ENCODE measurements around the gene ZNF248.

DNA sequence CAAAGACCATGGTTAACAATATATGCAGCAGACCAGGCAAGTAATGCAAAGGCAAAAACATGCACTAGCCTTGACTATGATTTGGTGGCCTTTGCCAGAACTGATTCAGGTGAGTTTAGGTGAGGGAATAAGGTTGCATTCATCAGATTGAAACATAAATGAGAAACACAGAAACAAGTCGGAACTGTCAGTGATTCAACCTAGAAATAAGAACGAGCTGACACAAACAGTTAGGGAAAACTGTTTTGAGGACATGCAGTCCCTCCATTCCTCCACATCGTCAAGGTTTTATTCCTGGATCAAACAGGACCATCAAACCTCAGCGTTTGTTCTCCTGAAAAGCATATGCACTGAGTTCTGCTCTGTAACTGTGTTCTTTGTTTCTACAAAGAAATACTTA is 1.8 kb downstream of the ZNF248 start:
- no peak for TF ChIP-seq EZH2 (IDR thresholded peaks at IDR 0.05; ENCODE audit: insufficient read depth, poor library complexity, severe bottlenecking)
- no peak for TF ChIP-seq EZH2phosphoT487 (IDR thresholded peaks at IDR 0.05; ENCODE audit: insufficient read depth, low read depth)
